Measurements from ENCODE around the gene KATNB1.
"Not testable (repeated sequence)": the region's sequence is repeated elsewhere in the genome, so short reads cannot be mapped to it uniquely, and the experiment has no call there.

The KATNB1 gene

DNA sequence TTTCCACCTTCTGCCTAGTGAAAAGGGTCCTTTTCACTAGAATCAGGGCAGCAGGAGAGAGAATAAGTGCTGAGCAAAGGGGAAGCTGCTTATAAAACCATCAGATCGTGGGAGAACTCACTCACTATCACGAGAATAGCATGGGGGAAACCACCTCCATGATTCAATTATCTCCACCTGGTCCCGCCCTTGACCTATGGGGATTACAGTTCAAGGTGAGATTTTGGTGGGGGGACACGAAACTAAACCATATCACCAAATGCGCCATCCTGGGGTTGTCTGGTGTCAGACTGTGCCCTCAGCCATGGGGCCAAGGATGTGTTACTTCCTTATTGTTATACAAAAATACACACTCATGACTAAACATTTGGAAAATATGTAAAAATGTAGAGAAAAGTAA is 10.4 kb upstream of the KATNB1 start:
- no peak overlapping the region for H3K4me3 ChIP-seq (ENCODE audit: low read depth, low read length)

DNA sequence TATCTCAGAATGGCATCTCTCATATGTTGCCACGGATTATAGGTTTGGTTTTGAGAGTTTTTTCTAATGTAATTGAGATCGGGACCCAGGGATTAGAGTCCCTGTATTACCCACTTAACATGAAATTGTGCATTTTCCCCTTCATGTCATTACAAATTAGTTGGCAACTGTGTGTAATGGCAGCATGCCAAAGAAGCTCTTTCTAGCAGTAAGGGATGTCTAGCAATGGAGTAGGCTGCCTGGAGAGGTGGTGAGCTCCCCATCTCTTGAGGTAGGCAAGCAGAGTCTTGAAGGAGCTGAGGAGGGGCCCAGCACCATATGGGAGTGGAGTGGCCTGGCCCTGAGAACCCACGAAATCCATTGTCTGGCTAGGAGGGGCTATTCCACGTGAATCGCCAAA is 10.0 kb upstream of the KATNB1 start:
- no peak overlapping the region for H3K4me3 ChIP-seq (ENCODE audit: low read depth, low read length)

GRCh38 chr16:57725976-57726375 is 9.6 kb upstream of the KATNB1 start:
- no peak overlapping the region for H3K4me3 ChIP-seq (ENCODE audit: low read depth, low read length)

GRCh38 chr16:57726433-57726947 is 9.1 kb upstream of the KATNB1 start:
- H3K4me3 ChIP-seq (ENCODE audit: low read depth, low read length): no peak overlapping the region

DNA sequence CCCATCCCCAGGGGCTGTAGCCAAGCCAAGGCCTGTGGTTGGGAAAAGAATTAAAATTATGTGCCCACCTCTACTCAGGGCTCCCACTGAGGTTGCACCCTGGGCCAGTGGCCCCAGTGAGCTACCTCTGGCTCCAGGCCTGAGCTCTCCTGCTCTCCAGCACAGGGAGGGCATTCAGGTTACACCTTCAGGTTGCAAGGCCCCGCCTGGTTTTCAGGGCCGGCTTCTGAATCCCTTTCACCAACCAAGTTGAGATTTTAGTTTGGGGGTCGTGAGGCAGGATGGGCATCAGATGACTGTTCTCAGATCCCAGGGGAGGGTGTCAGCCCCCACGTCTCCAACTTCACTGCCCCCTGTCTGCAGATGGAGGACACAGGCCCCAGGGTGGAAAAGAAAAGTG is 8.0 kb upstream of the KATNB1 start:
- no peak overlapping the region for H3K4me3 ChIP-seq (ENCODE audit: low read depth, low read length)

DNA sequence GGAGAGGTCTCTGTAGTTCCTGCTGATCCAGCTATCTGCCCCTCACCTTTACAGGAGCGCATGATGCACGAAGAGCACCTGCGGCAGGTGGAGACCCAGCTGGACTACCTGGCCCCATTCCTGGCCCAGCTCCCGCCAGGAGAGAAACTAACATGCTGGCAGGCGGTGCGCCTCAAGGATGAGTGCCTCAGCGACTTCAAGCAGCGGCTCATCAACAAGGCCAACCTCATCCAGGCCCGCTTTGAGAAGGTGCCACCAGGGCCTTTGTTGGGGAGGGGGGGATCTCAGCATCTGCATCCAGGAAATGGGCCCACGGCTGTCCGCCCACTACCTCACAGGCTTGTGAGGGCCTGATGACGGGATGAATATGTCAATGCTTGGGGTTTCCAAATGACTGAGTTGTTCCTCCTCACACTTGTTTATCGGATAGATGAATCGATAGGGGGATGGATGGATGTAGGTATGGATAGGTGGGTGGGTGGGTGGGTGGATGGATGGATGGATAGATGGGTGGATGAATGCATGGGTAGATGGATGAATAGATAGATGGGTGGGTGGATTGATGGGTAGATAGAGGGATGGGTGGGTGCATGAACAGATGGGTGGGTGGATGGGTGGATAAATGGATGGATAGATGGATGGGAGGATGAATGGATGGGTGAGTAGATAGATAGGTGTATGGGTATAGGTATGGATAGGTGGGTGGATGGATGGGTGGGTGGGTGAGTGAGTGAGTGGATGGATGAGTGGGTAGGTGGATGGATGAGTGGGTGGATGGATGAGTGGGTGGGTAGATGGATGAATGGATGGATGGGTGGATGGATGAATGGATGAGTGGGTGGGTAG is 7.0 kb upstream of the KATNB1 start:
- H3K4me3 ChIP-seq (ENCODE audit: low read depth, low read length): no peak overlapping the region

DNA sequence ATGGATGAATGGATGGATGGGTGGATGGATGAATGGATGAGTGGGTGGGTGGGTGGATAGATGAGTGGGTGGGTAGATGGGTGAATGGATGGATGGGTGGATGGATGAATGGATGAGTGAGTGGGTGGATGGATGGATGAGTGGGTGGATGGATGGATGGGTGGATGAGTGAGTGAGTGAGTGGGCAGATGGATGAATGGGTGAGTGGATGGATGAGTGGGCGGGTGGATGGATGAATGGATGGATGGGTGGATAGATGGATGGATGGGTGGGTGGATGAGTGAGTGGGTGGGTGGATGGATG is 6.4 kb upstream of the KATNB1 start:
- H3K4me3 ChIP-seq (ENCODE audit: low read depth, low read length): no peak overlapping the region

DNA sequence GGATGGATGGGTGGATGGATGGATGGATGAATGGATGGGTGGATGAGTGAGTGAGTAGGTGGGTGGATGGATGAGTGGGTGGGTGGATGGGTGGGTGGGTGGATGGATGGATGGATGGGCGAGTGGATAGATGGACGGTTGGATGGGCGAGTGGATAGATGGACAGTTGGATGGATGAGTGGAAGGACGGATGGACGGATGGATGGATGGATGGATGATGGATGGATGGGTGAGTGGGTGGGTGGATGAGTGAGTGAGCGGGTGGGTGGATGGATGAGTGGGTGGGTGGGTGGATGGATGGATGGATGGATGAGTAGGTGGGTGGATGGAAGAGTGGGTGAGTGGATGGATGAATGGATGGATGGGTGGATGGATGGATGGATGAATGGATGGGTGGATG is 5.7 kb upstream of the KATNB1 start:
- H3K4me3 ChIP-seq (ENCODE audit: low read depth, low read length): not testable (repeated sequence)

DNA sequence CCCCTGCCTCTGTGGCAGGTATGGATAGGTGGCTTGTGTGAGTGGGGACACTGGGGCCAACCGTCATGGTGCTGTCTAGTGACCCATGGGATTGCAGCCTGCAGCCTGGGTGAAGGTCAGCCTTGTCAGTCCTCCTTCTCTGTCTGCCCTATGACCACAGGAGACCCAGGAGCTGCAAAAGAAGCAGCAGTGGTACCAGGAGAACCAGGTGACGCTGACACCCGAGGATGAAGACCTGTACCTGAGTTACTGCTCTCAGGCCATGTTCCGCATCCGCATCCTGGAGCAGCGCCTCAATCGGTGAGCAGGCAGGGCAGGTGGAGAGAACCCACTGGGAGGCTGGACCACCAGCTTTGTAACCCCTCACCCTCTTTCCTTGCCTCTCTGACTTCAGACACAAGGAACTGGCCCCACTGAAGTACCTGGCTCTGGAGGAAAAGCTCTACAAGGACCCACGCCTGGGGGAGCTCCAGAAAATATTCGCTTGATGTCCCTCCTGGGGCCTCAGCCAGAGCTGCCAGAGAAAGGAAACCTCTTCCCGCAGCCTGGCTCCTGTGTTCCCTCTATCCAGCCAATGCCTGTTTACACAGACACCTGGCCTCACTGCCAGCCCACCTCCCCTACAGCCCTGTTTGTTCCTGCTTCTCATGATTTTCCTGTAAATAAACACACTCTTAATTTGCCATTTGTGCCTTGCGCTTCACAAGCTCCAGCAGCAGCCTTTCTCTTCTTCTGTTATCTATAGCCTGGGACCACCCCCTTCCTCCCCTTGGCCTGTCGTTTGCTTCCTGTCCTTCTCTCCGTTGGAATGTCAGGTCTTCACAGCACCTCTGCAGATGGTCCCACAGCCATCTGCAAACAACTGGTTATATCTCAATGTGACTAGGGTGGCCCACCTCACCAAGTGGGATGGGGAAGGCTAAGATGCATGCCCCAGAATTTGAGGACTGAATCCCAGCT is 4.5 kb upstream of the KATNB1 start:
- no peak overlapping the region for H3K4me3 ChIP-seq (ENCODE audit: low read depth, low read length)

GRCh38 chr16:57732037-57732436 is 3.5 kb upstream of the KATNB1 start:
- H3K4me3 ChIP-seq (ENCODE audit: low read depth, low read length): no peak overlapping the region

DNA sequence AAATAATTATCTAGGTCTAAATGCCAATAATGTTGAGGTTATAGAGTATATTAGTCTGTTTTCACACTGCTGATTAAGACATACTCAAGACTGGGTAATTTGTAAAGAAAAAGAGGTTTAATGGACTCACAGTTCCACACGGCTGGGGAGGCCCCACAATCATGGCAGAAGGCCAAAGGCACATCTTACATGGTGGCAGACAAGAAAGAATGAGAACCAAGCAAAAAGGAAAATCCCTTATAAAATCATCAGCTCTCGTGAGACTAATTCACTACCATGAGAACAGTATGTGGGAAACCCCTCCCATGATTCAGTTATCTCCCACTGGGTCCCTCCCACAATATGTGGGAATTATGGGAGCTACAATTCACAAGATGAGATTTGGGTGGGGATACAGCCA is 2.9 kb upstream of the KATNB1 start:
- no peak overlapping the region for H3K4me3 ChIP-seq (ENCODE audit: low read depth, low read length)

GRCh38 chr16:57734308-57734924 is 1.2 kb upstream of the KATNB1 start:
- peak overlapping the region; percentile 55 for H3K4me3 ChIP-seq (ENCODE audit: low read depth, low read length)

- H3K4me3 ChIP-seq (ENCODE audit: low read depth, low read length): peak overlapping the region; percentile 55
Observed at GRCh38 chr16:57734925-57735754, 430 bp upstream of the KATNB1 start.

DNA sequence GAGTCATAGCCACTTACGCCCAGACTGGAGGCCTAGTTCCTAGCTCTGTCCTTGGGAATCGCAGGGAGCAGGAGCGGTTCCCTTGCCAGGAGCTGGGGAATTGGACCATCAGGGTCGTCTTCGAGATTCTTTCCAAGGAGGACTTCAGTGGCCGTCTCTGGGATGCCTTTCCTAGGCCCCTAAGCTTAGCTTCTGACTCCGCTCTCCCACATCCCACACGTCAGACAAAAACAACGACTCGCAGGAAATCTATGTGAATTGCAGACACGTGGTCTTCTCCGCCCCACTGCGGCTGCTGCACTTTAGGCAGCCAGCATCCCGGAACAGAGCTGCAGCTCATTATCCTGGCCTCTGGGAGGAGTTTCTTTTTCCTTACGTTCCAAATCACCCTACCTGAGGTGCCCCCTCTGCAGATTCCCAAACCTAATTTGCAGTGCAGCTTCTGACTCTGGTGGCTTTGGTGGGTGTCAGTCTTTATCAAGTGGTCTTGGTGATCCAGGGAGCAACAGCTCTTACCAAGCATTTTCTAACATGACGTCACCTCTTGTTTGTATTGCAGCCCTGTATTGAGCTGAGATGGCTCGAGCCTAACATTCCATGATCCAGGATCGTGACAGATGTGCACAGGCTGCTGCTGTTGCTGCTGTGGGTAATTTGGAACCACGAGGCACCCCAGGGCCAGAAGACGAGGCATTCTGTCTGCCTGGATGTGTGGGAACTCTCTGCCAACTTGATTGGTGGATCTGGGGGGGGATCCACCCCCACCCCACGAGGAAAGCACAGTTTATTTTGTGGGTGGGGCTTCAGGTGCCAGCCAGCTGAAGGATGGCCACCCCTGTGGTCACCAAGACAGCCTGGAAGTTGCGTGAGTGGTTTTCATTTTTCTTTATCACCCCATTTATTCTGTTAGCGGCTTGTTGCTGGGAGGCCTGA is 1.1 kb downstream of the KATNB1 start:
- H3K4me3 ChIP-seq (ENCODE audit: low read depth, low read length): peak overlapping the region; percentile 78

- no peak overlapping the region for H3K4me3 ChIP-seq (ENCODE audit: low read depth, low read length)
Observed at GRCh38 chr16:57738844-57739243, 3.3 kb downstream of the KATNB1 start.

- no peak overlapping the region for H3K4me3 ChIP-seq (ENCODE audit: low read depth, low read length)
Observed at GRCh38 chr16:57739756-57740422, 4.3 kb downstream of the KATNB1 start.

DNA sequence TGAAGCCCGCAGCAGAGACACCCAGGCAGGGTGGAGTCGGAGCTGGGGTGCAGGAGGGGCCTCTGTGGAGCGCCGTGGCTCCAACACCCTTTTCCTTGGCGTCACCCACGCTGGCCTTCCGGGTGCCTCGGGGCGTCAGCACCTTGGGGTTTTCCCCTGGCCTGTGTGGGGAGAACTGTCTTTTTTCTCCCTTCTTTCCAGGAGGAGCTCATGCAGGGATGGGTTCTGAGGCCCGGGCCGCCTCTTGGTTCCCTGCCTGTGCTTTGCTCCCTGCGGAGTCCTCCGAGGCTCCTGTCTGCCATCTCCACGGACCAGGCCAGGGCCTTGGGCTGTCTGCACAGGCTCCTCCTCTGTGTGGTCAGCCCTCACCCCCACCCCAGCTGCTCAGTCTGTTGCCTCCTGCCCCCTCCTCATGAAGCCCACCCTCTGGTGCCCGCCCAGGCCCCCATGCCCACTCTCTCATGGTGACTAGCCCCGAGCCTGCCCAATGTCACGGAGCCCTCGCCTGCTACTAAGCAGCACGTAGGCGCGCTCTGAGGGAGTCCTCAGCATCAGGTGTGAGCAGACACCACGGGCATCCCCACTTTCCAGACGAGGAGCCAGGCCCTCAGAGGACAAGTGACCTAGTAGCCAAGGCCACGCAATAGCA is 5.0 kb downstream of the KATNB1 start:
- no peak overlapping the region for H3K4me3 ChIP-seq (ENCODE audit: low read depth, low read length)

- H3K4me3 ChIP-seq (ENCODE audit: low read depth, low read length): no peak overlapping the region
Observed at GRCh38 chr16:57741660-57742191, 6.2 kb downstream of the KATNB1 start.
